Measurements from ENCODE around the gene TSPAN18.

Gene TSPAN18

GRCh38 chr11:44698252-44698912 lies 28.4 kb upstream of the TSPAN18 start:
- Histone ChIP-seq H3K9me3 (ENCODE audit: control insufficient read depth in 1 of 2, low read length in 2 of 2) (no peaks in the 10 kb centered on the region), H3K27ac (ENCODE audit: low read length) (no peak overlapping the region), H3K4me1 (ENCODE audit: control insufficient read depth in 1 of 2, insufficient read depth in 2 of 2, low read length in 2 of 2) (peaks cover 0 to 14% of the 10 kb centered on the region in 2 donors), H3K4me3 (ENCODE audit: low read depth in 1 of 2, low read length in 2 of 2) (no peak overlapping the region), H3K36me3 (ENCODE audit: control insufficient read depth in 1 of 2, insufficient read depth in 2 of 2, low read length in 2 of 2) (no peaks in the 10 kb centered on the region), H3K27me3 (ENCODE audit: low read depth, low read length) (no peaks in the 10 kb centered on the region)

- H3K4me3 ChIP-seq (ENCODE audit: low read depth in 1 of 2, low read length in 2 of 2): no peak overlapping the region
- no peaks in the 10 kb centered on the region for H3K36me3 ChIP-seq (ENCODE audit: control insufficient read depth in 1 of 2, insufficient read depth in 2 of 2, low read length in 2 of 2)
- H3K27ac ChIP-seq (ENCODE audit: low read length): no peak overlapping the region
- no peaks in the 10 kb centered on the region for H3K27me3 ChIP-seq (ENCODE audit: low read depth, low read length)
- H3K9me3 ChIP-seq (ENCODE audit: control insufficient read depth in 1 of 2, low read length in 2 of 2): peaks cover 0 to 5% of the 10 kb centered on the region in 2 donors
- H3K4me1 ChIP-seq (ENCODE audit: control insufficient read depth in 1 of 2, insufficient read depth in 2 of 2, low read length in 2 of 2): peaks cover 0 to 14% of the 10 kb centered on the region in 2 donors
Observed at GRCh38 chr11:44699497-44700408, 27.0 kb upstream of the TSPAN18 start.

- no peak overlapping the region for H3K27ac ChIP-seq (ENCODE audit: low read length)
- H3K9me3 ChIP-seq (ENCODE audit: control insufficient read depth in 1 of 2, low read length in 2 of 2): peaks cover 0 to 5% of the 10 kb centered on the region in 2 donors
- H3K27me3 ChIP-seq (ENCODE audit: low read depth, low read length): no peaks in the 10 kb centered on the region
- peaks cover 0 to 14% of the 10 kb centered on the region in 2 donors for H3K4me1 ChIP-seq (ENCODE audit: control insufficient read depth in 1 of 2, insufficient read depth in 2 of 2, low read length in 2 of 2)
- no peaks in the 10 kb centered on the region for H3K36me3 ChIP-seq (ENCODE audit: control insufficient read depth in 1 of 2, insufficient read depth in 2 of 2, low read length in 2 of 2)
- H3K4me3 ChIP-seq (ENCODE audit: low read depth in 1 of 2, low read length in 2 of 2): no peak overlapping the region
Observed at GRCh38 chr11:44701276-44701675, 25.5 kb upstream of the TSPAN18 start.

- no peak overlapping the region for H3K27ac ChIP-seq (ENCODE audit: low read length)
Observed at GRCh38 chr11:44702889-44703288, 23.9 kb upstream of the TSPAN18 start.

GRCh38 chr11:44707094-44707493 lies 19.7 kb upstream of the TSPAN18 start:
- no peak overlapping the region for H3K4me3 ChIP-seq (ENCODE audit: low read depth in 1 of 2, low read length in 2 of 2)
- H3K27me3 ChIP-seq (ENCODE audit: low read depth, low read length): no peaks in the 10 kb centered on the region
- no peaks in the 10 kb centered on the region for H3K4me1 ChIP-seq (ENCODE audit: control insufficient read depth in 1 of 2, insufficient read depth in 2 of 2, low read length in 2 of 2)
- H3K36me3 ChIP-seq (ENCODE audit: control insufficient read depth in 1 of 2, insufficient read depth in 2 of 2, low read length in 2 of 2): no peaks in the 10 kb centered on the region
- H3K27ac ChIP-seq (ENCODE audit: low read length): no peak overlapping the region
- peaks cover 0 to 8% of the 10 kb centered on the region in 2 donors for H3K9me3 ChIP-seq (ENCODE audit: control insufficient read depth in 1 of 2, low read length in 2 of 2)

More at GRCh38 chr11:44702889-44703288, 23.9 kb upstream of the TSPAN18 start:
- Histone ChIP-seq H3K4me1 (ENCODE audit: control insufficient read depth in 1 of 2, insufficient read depth in 2 of 2, low read length in 2 of 2) (peaks cover 0 to 14% of the 10 kb centered on the region in 2 donors), H3K27me3 (ENCODE audit: low read depth, low read length) (no peaks in the 10 kb centered on the region), H3K9me3 (ENCODE audit: control insufficient read depth in 1 of 2, low read length in 2 of 2) (peaks cover 0 to 8% of the 10 kb centered on the region in 2 donors), H3K36me3 (ENCODE audit: control insufficient read depth in 1 of 2, insufficient read depth in 2 of 2, low read length in 2 of 2) (no peaks in the 10 kb centered on the region), H3K4me3 (ENCODE audit: low read depth in 1 of 2, low read length in 2 of 2) (no peak overlapping the region)

- H3K27me3 ChIP-seq (ENCODE audit: low read depth, low read length): no peaks in the 10 kb centered on the region
Observed at GRCh38 chr11:44708009-44708408, 18.8 kb upstream of the TSPAN18 start.

GRCh38 chr11:44708523-44709280 lies 18.1 kb upstream of the TSPAN18 start:
- H3K27me3 ChIP-seq (ENCODE audit: low read depth, low read length): no peaks in the 10 kb centered on the region
- peaks cover 0 to 6% of the 10 kb centered on the region in 2 donors for H3K9me3 ChIP-seq (ENCODE audit: control insufficient read depth in 1 of 2, low read length in 2 of 2)
- no peak overlapping the region for H3K4me3 ChIP-seq (ENCODE audit: low read depth in 1 of 2, low read length in 2 of 2)
- H3K36me3 ChIP-seq (ENCODE audit: control insufficient read depth in 1 of 2, insufficient read depth in 2 of 2, low read length in 2 of 2): no peaks in the 10 kb centered on the region
- no peak overlapping the region for H3K27ac ChIP-seq (ENCODE audit: low read length)
- H3K4me1 ChIP-seq (ENCODE audit: control insufficient read depth in 1 of 2, insufficient read depth in 2 of 2, low read length in 2 of 2): no peaks in the 10 kb centered on the region

More at GRCh38 chr11:44708009-44708408, 18.8 kb upstream of the TSPAN18 start:
- no peak overlapping the region for H3K4me3 ChIP-seq (ENCODE audit: low read depth in 1 of 2, low read length in 2 of 2)
- no peaks in the 10 kb centered on the region for H3K36me3 ChIP-seq (ENCODE audit: control insufficient read depth in 1 of 2, insufficient read depth in 2 of 2, low read length in 2 of 2)
- H3K4me1 ChIP-seq (ENCODE audit: control insufficient read depth in 1 of 2, insufficient read depth in 2 of 2, low read length in 2 of 2): no peaks in the 10 kb centered on the region
- peaks cover 0 to 8% of the 10 kb centered on the region in 2 donors for H3K9me3 ChIP-seq (ENCODE audit: control insufficient read depth in 1 of 2, low read length in 2 of 2)
- no peak overlapping the region for H3K27ac ChIP-seq (ENCODE audit: low read length)

GRCh38 chr11:44709281-44709562 lies 17.5 kb upstream of the TSPAN18 start:
- Histone ChIP-seq H3K9me3 (ENCODE audit: control insufficient read depth in 1 of 2, low read length in 2 of 2) (peaks cover 0 to 3% of the 10 kb centered on the region in 2 donors), H3K4me3 (ENCODE audit: low read depth in 1 of 2, low read length in 2 of 2) (no peak overlapping the region), H3K36me3 (ENCODE audit: control insufficient read depth in 1 of 2, insufficient read depth in 2 of 2, low read length in 2 of 2) (no peaks in the 10 kb centered on the region), H3K27ac (ENCODE audit: low read length) (no peak overlapping the region), H3K4me1 (ENCODE audit: control insufficient read depth in 1 of 2, insufficient read depth in 2 of 2, low read length in 2 of 2) (no peaks in the 10 kb centered on the region), H3K27me3 (ENCODE audit: low read depth, low read length) (no peaks in the 10 kb centered on the region)

- Histone ChIP-seq H3K27ac (ENCODE audit: low read length) (no peak overlapping the region), H3K36me3 (ENCODE audit: control insufficient read depth in 1 of 2, insufficient read depth in 2 of 2, low read length in 2 of 2) (no peaks in the 10 kb centered on the region), H3K4me3 (ENCODE audit: low read depth in 1 of 2, low read length in 2 of 2) (no peak overlapping the region), H3K4me1 (ENCODE audit: control insufficient read depth in 1 of 2, insufficient read depth in 2 of 2, low read length in 2 of 2) (no peaks in the 10 kb centered on the region), H3K27me3 (ENCODE audit: low read depth, low read length) (no peaks in the 10 kb centered on the region), H3K9me3 (ENCODE audit: control insufficient read depth in 1 of 2, low read length in 2 of 2) (peaks cover 0 to 3% of the 10 kb centered on the region in 2 donors)
Observed at GRCh38 chr11:44709966-44710365, 16.8 kb upstream of the TSPAN18 start.

GRCh38 chr11:44711113-44711786 lies 15.5 kb upstream of the TSPAN18 start:
- Histone ChIP-seq H3K27me3 (ENCODE audit: low read depth, low read length) (no peaks in the 10 kb centered on the region), H3K9me3 (ENCODE audit: control insufficient read depth in 1 of 2, low read length in 2 of 2) (peaks cover 0 to 3% of the 10 kb centered on the region in 2 donors), H3K27ac (ENCODE audit: low read length) (no peak overlapping the region), H3K36me3 (ENCODE audit: control insufficient read depth in 1 of 2, insufficient read depth in 2 of 2, low read length in 2 of 2) (no peaks in the 10 kb centered on the region), H3K4me3 (ENCODE audit: low read depth in 1 of 2, low read length in 2 of 2) (no peak overlapping the region), H3K4me1 (ENCODE audit: control insufficient read depth in 1 of 2, insufficient read depth in 2 of 2, low read length in 2 of 2) (no peaks in the 10 kb centered on the region)
